C4-2B (cell line): Measurements from ENCODE around the gene SPOCK1.

Source experiments
- ZFX ChIP-seq: fragments of 450-650 bp; IDR thresholded peaks from 2 replicates; pipeline ENCODE4 v1.6.1; 2017
- TF ChIP-seq, protein P1 (sequence below): fragments of 450-650 bp; conservative IDR thresholded peaks from 2 replicates; pipeline ENCODE4 v1.5.1; 2017; ENCODE audit warnings: mild to moderate bottlenecking

DNA sequence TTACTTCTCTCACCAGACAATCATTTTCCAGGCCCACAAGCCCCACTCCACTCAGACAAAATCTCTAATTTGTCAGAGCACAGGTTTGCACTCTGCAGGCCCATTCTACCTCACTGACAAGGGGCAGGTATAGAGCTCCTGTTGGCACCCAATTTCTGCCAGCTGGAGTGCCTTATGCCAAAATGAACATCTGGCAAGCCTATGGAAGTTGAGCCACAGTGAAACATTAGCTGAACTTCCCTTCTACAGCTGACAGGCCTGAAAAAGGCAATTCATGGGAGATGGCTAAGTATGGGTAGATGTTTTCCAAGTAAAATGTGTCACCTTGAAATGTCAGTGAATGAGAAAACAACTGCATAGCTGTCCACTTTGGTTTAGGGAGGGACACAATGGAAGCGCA lies 87.0 kb downstream of the SPOCK1 start:
- TF ChIP-seq, protein P1, sequence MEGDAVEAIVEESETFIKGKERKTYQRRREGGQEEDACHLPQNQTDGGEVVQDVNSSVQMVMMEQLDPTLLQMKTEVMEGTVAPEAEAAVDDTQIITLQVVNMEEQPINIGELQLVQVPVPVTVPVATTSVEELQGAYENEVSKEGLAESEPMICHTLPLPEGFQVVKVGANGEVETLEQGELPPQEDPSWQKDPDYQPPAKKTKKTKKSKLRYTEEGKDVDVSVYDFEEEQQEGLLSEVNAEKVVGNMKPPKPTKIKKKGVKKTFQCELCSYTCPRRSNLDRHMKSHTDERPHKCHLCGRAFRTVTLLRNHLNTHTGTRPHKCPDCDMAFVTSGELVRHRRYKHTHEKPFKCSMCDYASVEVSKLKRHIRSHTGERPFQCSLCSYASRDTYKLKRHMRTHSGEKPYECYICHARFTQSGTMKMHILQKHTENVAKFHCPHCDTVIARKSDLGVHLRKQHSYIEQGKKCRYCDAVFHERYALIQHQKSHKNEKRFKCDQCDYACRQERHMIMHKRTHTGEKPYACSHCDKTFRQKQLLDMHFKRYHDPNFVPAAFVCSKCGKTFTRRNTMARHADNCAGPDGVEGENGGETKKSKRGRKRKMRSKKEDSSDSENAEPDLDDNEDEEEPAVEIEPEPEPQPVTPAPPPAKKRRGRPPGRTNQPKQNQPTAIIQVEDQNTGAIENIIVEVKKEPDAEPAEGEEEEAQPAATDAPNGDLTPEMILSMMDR = no peak
- TF ChIP-seq ZFX = no peak
